Epithelial cell of proximal tubule (primary cell): ENCODE data around the gene L2HGDH. TPM values are rescaled to one million over a fixed set of nuclear protein-coding genes. Genes with fewer than 3 reads are reported as not detected.
A peak's percentile ranks its signal among the peaks of the same experiment; 100 is the strongest.

Experiments
- DNase-seq: peaks from one replicate; pipeline ENCODE4 v3.0.0-alpha.2; 2011; ENCODE audit warnings: low read depth
- H3K4me3 ChIP-seq: 2 replicates; pipeline ENCODE4 v1.5.1; 2011; ENCODE audit warnings: low read depth, mild to moderate bottlenecking, low read length
- CTCF ChIP-seq: conservative IDR thresholded peaks from 2 replicates; pipeline ENCODE4 v1.5.1; 2012; ENCODE audit warnings: low read depth, mild to moderate bottlenecking, low read length
- total RNA-seq: library from RNA; depleted of rRNA; stranded (reverse); fragments of >200 nt; gene quantifications from 2 replicates; pipeline ENCODE4 v1.2.3, GENCODE V29; 2015

L2HGDH gene
- total RNA-seq, 1 donor from 2014 or later: 4.0 TPM

GRCh38 chr14:50263321-50263720 lies 48.7 kb downstream of the L2HGDH start:
- no peak overlapping the region for H3K4me3 ChIP-seq
- no peak for TF ChIP-seq CTCF
- DNase-seq: no peak

GRCh38 chr14:50262865-50263264 lies 49.2 kb downstream of the L2HGDH start:
- TF ChIP-seq CTCF: no peak
- DNase-seq: no peak
- no peak overlapping the region for H3K4me3 ChIP-seq

- TF ChIP-seq CTCF: peak; percentile 62
- no peak for DNase-seq
These were observed 51.5 kb downstream of the L2HGDH start for GRCh38 chr14:50260511-50260910.

GRCh38 chr14:50260072-50260471 lies 52.0 kb downstream of the L2HGDH start:
- TF ChIP-seq CTCF: no peak
- DNase-seq: no peak
- H3K4me3 ChIP-seq: no peak overlapping the region

More at GRCh38 chr14:50260511-50260910, 51.5 kb downstream of the L2HGDH start:
- no peak overlapping the region for H3K4me3 ChIP-seq

- TF ChIP-seq CTCF: no peak
- DNase-seq: no peak
- H3K4me3 ChIP-seq: no peak overlapping the region
These were observed 54.3 kb downstream of the L2HGDH start for GRCh38 chr14:50257732-50258131.

- DNase-seq: no peak
- TF ChIP-seq CTCF: no peak
- H3K4me3 ChIP-seq: no peak overlapping the region
These were observed 57.8 kb downstream of the L2HGDH start for GRCh38 chr14:50254248-50254647.

- TF ChIP-seq CTCF: no peak
- no peak overlapping the region for H3K4me3 ChIP-seq
- no peak for DNase-seq
These were observed 62.8 kb downstream of the L2HGDH start for GRCh38 chr14:50249136-50249775.
